B cell (primary cell): ENCODE measurements around the gene GCN1. TPM values are rescaled to one million over a fixed set of nuclear protein-coding genes. Genes with fewer than 3 reads are reported as not detected.

ENCODE experiments used
- ATAC-seq: fragments of 200-7000 bp; cut with Tn5 transposase; one replicate; pipeline ENCODE4 v1.10.0; 2021; ENCODE audit warnings: low read depth, mild to moderate bottlenecking, moderate number of reproducible peaks, moderate library complexity
- CTCF ChIA-PET: fragments of 350-600 bp; sonication (Branson Sonifier 250); formaldehyde crosslinking; loops from one replicate; lab custom pipeline; 2021; ENCODE audit warnings: antibody characterized with exemption, inconsistent platforms; lab: Charles Lee
- POLR2A ChIA-PET: fragments of 350-600 bp; sonication (Branson Sonifier 250); formaldehyde crosslinking; loops from one replicate; lab custom pipeline; 2021; ENCODE audit warnings: antibody characterized with exemption; lab: Charles Lee
- DNase-seq: peaks from one replicate; pipeline ENCODE4 v3.0.0; 2013
- H2AFZ ChIP-seq: 2 replicates; pipeline ENCODE4 v1.6.1; 2012; ENCODE audit warnings: mild to moderate bottlenecking, low read depth, low read length; ENCODE audit not compliant: insufficient read depth, poor library complexity, severe bottlenecking
- H3K27ac ChIP-seq, 2 donors: 1 replicate in 1 of 2; 2 replicates in 1 of 2; pipeline ENCODE4 v1.5.1; 2012 to 2013; ENCODE audit warnings: low read length in 2 of 2, mild to moderate bottlenecking in 2 of 2, moderate library complexity in 1 of 2
- H3K27me3 ChIP-seq, 4 experiments: fragments of 200-600 bp in 1 of 4; sonication (generic) in 1 of 4; replicated peaks in 1 of 4; 1 replicate in 2 of 4; 2 replicates in 2 of 4; pipeline versions ENCODE4 v1.6.1 to v1.7.0; 2013 to 2016; ENCODE audit warnings: low read length in 3 of 4, mild to moderate bottlenecking in 2 of 4, mixed read lengths in 1 of 4, moderate library complexity in 1 of 4; ENCODE audit not compliant: insufficient read depth in 4 of 4, control insufficient read depth in 3 of 4; ENCODE audit errors: control extremely low read depth in 1 of 4
- H3K36me3 ChIP-seq, 2 experiments: replicated peaks in 1 of 2; 1 replicate in 1 of 2; 2 replicates in 1 of 2; pipeline versions ENCODE4 v1.6.1 to v1.7.1; 2013; ENCODE audit warnings: low read length in 1 of 2; ENCODE audit not compliant: insufficient read depth in 2 of 2, control insufficient read depth in 1 of 2; ENCODE audit errors: control extremely low read depth in 1 of 2, extremely low read depth in 1 of 2
- H3K4me1 ChIP-seq, 2 donors: fragments of 200-600 bp in 1 of 2; sonication (generic) in 1 of 2; 1 replicate in 1 of 2; 2 replicates in 1 of 2; pipeline versions ENCODE4 v1.5.1 to v1.6.1; 2013 to 2017; ENCODE audit warnings: low read length in 2 of 2; ENCODE audit not compliant: control insufficient read depth in 2 of 2, insufficient read depth in 2 of 2
- H3K4me2 ChIP-seq: replicated peaks from 2 replicates; pipeline ENCODE3; 2012; ENCODE audit warnings: mild to moderate bottlenecking, low read depth, low read length; ENCODE audit not compliant: poor library complexity, severe bottlenecking
- H3K4me3 ChIP-seq, 5 experiments: fragments of 200-600 bp in 1 of 5; sonication (generic) in 1 of 5; 1 replicate in 3 of 5; 2 replicates in 2 of 5; pipeline versions ENCODE4 v1.5.1 to v1.7.0; 2011 to 2016; ENCODE audit warnings: low read length in 4 of 5, mild to moderate bottlenecking in 4 of 5, low read depth in 2 of 5, control low read depth in 1 of 5, moderate library complexity in 1 of 5; ENCODE audit not compliant: insufficient read depth in 1 of 5; ENCODE audit errors: control extremely low read depth in 1 of 5, extremely low read depth in 1 of 5
- H3K79me2 ChIP-seq: fragments of 200-600 bp; sonication (generic); one replicate; pipeline ENCODE4 v1.6.0; 2016; ENCODE audit warnings: low read length; ENCODE audit not compliant: control insufficient read depth, insufficient read depth
- H3K9ac ChIP-seq: fragments of 200-600 bp; sonication (generic); 2 replicates; pipeline ENCODE4 v1.6.1; 2017; ENCODE audit warnings: mild to moderate bottlenecking, low read length, moderate library complexity
- H3K9me3 ChIP-seq, 3 donors: one replicate each; pipeline versions ENCODE4 v1.6.1 to v1.7.1; 2013; ENCODE audit warnings: low read length in 2 of 3; ENCODE audit not compliant: control insufficient read depth in 2 of 3, insufficient read depth in 1 of 3; ENCODE audit errors: control extremely low read depth in 1 of 3
- H4K20me1 ChIP-seq: 2 replicates; pipeline ENCODE4 v1.6.0; 2012; ENCODE audit warnings: mild to moderate bottlenecking, low read length; ENCODE audit not compliant: insufficient read depth, control insufficient read depth, poor library complexity, severe bottlenecking
- H3K27ac Mint-ChIP-seq: one replicate; pipeline ENCODE4 v1.8.0; 2021; ENCODE audit warnings: mixed read lengths
- H3K27me3 Mint-ChIP-seq: one replicate; pipeline ENCODE4 v1.8.0; 2021; ENCODE audit warnings: mixed read lengths
- H3K4me1 Mint-ChIP-seq: one replicate; pipeline ENCODE4 v1.8.0; 2021; ENCODE audit warnings: mixed read lengths
- H3K4me3 Mint-ChIP-seq: one replicate; pipeline ENCODE4 v1.8.0; 2021; ENCODE audit warnings: mixed read lengths
- H3K9me3 Mint-ChIP-seq: one replicate; pipeline ENCODE4 v1.8.0; 2022; ENCODE audit warnings: mixed read lengths; ENCODE audit not compliant: insufficient read depth
- CTCF ChIP-seq: fragments of 200-600 bp; IDR thresholded peaks from one replicate; pipeline ENCODE4 v1.8.0; 2022; ENCODE audit warnings: antibody characterized with exemption, mild to moderate bottlenecking
- EZH2 ChIP-seq: IDR thresholded peaks from 2 replicates; pipeline ENCODE4 v1.6.1; 2012; ENCODE audit warnings: borderline replicate concordance, low read depth, mild to moderate bottlenecking, moderate library complexity, low read length; ENCODE audit not compliant: insufficient read depth, poor library complexity, severe bottlenecking
- WGBS: methylation state at CpG from one replicate; pipeline ENCODE4 v1.1.5; 2013; ENCODE audit warnings: missing lambda C conversion rate; ENCODE audit not compliant: insufficient coverage; 5-methylcytosine and 5-hydroxymethylcytosine counted together
- intact Hi-C: fragments of 100-400 bp; cut with micrococcal nuclease; formaldehyde crosslinking; loops from one replicate; pipeline ENCODE4 v1.10.0; 2022
- polyA plus RNA-seq: library from polyadenylated mRNA; depleted of rRNA; stranded (reverse); fragments of >200 nt; gene quantifications from 2 replicates; pipeline ENCODE4 v1.2.3, GENCODE V29; 2012
- total RNA-seq, 2 donors: library from RNA; stranded (reverse); fragments of 120-200 nt in 1 of 2; gene quantifications; 1 replicate in 1 of 2; 2 replicates in 1 of 2; pipeline versions ENCODE4 v1.2.3 to v1.2.4, GENCODE V29; 2013 to 2022

Gene GCN1
- total and polyA plus RNA-seq, 2 donors (not counting 1 experiment from before 2014, with no cell fraction given) = 41.3 to 127 TPM

- TF ChIP-seq EZH2 (no peak), CTCF (no peak)
- no peak overlapping the region for H3K4me3 Mint-ChIP-seq
- H3K4me1 Mint-ChIP-seq = peaks cover 36% of the 10 kb centered on the region
- no peaks in the 10 kb centered on the region for H3K9me3 Mint-ChIP-seq
- H3K4me3 ChIP-seq = no peak overlapping the region
- no peak for DNase-seq
- H2AFZ ChIP-seq = no peak overlapping the region
- 91% methylated on average over 4 of the region's 8 CpGs for WGBS
- H3K27ac Mint-ChIP-seq = no peak overlapping the region
- H3K27me3 Mint-ChIP-seq = peaks cover 30% of the 10 kb centered on the region
- no peak overlapping the region for H3K4me2 ChIP-seq
- peaks cover 11% of the 10 kb centered on the region for H4K20me1 ChIP-seq
- H3K27me3 ChIP-seq = peaks cover 0 to 76% (median 36%) of the 10 kb centered on the region in 4 experiments
- no peak overlapping the region for H3K27ac ChIP-seq
- ATAC-seq = no peak
- intact Hi-C loops = loop anchor here (1.0 kb wide), 4 partner anchors 38 to 129 kb away; partner anchors contain the start of genes PXN and RNU4-1
- H3K4me1 ChIP-seq = peaks cover 52 to 54% of the 10 kb centered on the region in 2 donors
- ChIA-PET CTCF (interaction anchor here (0.6 to 11.5 kb wide), 31 partner anchors 9 to 744 kb away, joined by 3 to 313 read pairs (median 6); partner anchors contain the start of genes PXN, RNU4-1, RNU4-2 and RPLP0), POLR2A (interaction anchor here (0.6 to 1.9 kb wide), 8 partner anchors 25 to 421 kb away, joined by 3 to 13 read pairs (median 4); partner anchors contain the start of genes PXN, RNU4-1, RNU4-2 and RPLP0)
- H3K79me2 ChIP-seq = peaks cover 7% of the 10 kb centered on the region
- no peak overlapping the region for H3K9ac ChIP-seq
- H3K36me3 ChIP-seq = no peaks in the 10 kb centered on the region
- H3K9me3 ChIP-seq = peaks cover 0 to 14% (median 0%) of the 10 kb centered on the region in 3 donors
Measured at GRCh38 chr12:120227233-120228040, 32.9 kb upstream of the GCN1 start.
